Measurements from ENCODE around the gene TDRD9. TPM values are rescaled to one million over a fixed set of nuclear protein-coding genes. Genes with fewer than 3 reads are reported as not detected.

TDRD9 gene
- total and polyA plus RNA-seq, 7 experiments from 2014 or later, result 0.16 to 6.4 (median 0.43) TPM; not detected in 1

- ATAC-seq (no peak), DNase-seq (no peak)
- Mint-ChIP-seq H3K4me3 (no peak overlapping the region), H3K27me3 (peaks cover 12 to 20% (median 15%) of the 10 kb centered on the region in 5 donors), H3K36me3 (no peaks in the 10 kb centered on the region), H3K9me3 (peaks cover 0 to 10% (median 0%) of the 10 kb centered on the region in 11 donors), H3K27ac (no peak overlapping the region), H3K4me1 (no peaks in the 10 kb centered on the region)
- Histone ChIP-seq H3K27me3 (ENCODE audit: control insufficient read depth in 2 of 2, insufficient read depth in 2 of 2, low read length in 2 of 2) (no peaks in the 10 kb centered on the region), H3K4me3 (ENCODE audit: low read length) (no peak overlapping the region), H3K9me3 (ENCODE audit: control insufficient read depth in 2 of 3, low read length in 3 of 3) (no peaks in the 10 kb centered on the region), H3K27ac (ENCODE audit: low read depth, low read length) (no peak overlapping the region), H3K4me1 (ENCODE audit: control insufficient read depth in 2 of 2, insufficient read depth in 2 of 2, low read length in 2 of 2) (no peaks in the 10 kb centered on the region), H3K36me3 (ENCODE audit: control insufficient read depth in 2 of 3, insufficient read depth in 3 of 3, low read length in 3 of 3) (no peaks in the 10 kb centered on the region)
- ChIA-PET CTCF (interaction anchor here (1.2 kb wide), 1 partner anchor 12 kb away, joined by 4 read pairs; no protein-coding TSS in a partner anchor), POLR2A (no interaction called here)
- intact Hi-C loops (cut with micrococcal nuclease), result no loop called here
Measured at GRCh38 chr14:103994535-103995184, 66.4 kb downstream of the TDRD9 start.

- intact Hi-C loops (cut with micrococcal nuclease), result no loop called here
- H3K4me1 Mint-ChIP-seq, result no peaks in the 10 kb centered on the region
- CTCF ChIA-PET, result interaction anchor here (1.2 kb wide), 1 partner anchor 13 kb away, joined by 4 read pairs; no protein-coding TSS in a partner anchor
Measured at GRCh38 chr14:103995876-103996275, 67.6 kb downstream of the TDRD9 start.

GRCh38 chr14:103997391-103997790, 69.1 kb downstream of the TDRD9 start:
- Mint-ChIP-seq H3K36me3 (no peaks in the 10 kb centered on the region), H3K4me1 (peaks cover 0 to 1% (median 0%) of the 10 kb centered on the region in 7 donors), H3K4me3 (no peak overlapping the region), H3K27me3 (peaks cover 3 to 12% (median 5%) of the 10 kb centered on the region in 5 donors), H3K9me3 (peaks cover 0 to 1% (median 0%) of the 10 kb centered on the region in 11 donors), H3K27ac (no peak overlapping the region)
- no peak overlapping the region for H3K4me3 ChIP-seq (ENCODE audit: low read length)
- no peaks in the 10 kb centered on the region for H3K9me3 ChIP-seq (ENCODE audit: control insufficient read depth in 2 of 3, low read length in 3 of 3)
- DNase-seq, result no peak
- no peak overlapping the region for H3K27ac ChIP-seq (ENCODE audit: low read depth, low read length)
- POLR2A ChIA-PET, result interaction anchor here (0.6 kb wide), 1 partner anchor 1586 kb away, joined by 5 read pairs; no protein-coding TSS in a partner anchor
- intact Hi-C loops (cut with micrococcal nuclease), result no loop called here
- H3K27me3 ChIP-seq (ENCODE audit: control insufficient read depth in 2 of 2, insufficient read depth in 2 of 2, low read length in 2 of 2), result no peaks in the 10 kb centered on the region
- CTCF ChIA-PET, result no interaction called here
- H3K4me1 ChIP-seq (ENCODE audit: control insufficient read depth in 2 of 2, insufficient read depth in 2 of 2, low read length in 2 of 2), result no peaks in the 10 kb centered on the region
- ATAC-seq, result no peak
- no peaks in the 10 kb centered on the region for H3K36me3 ChIP-seq (ENCODE audit: control insufficient read depth in 2 of 3, insufficient read depth in 3 of 3, low read length in 3 of 3)

More at GRCh38 chr14:103995876-103996275, 67.6 kb downstream of the TDRD9 start:
- Histone ChIP-seq H3K4me3 (ENCODE audit: low read length) (no peak overlapping the region), H3K4me1 (ENCODE audit: control insufficient read depth in 2 of 2, insufficient read depth in 2 of 2, low read length in 2 of 2) (no peaks in the 10 kb centered on the region), H3K9me3 (ENCODE audit: control insufficient read depth in 2 of 3, low read length in 3 of 3) (no peaks in the 10 kb centered on the region), H3K27me3 (ENCODE audit: control insufficient read depth in 2 of 2, insufficient read depth in 2 of 2, low read length in 2 of 2) (no peaks in the 10 kb centered on the region), H3K27ac (ENCODE audit: low read depth, low read length) (no peak overlapping the region), H3K36me3 (ENCODE audit: control insufficient read depth in 2 of 3, insufficient read depth in 3 of 3, low read length in 3 of 3) (no peaks in the 10 kb centered on the region)
- no peak overlapping the region for H3K27ac Mint-ChIP-seq
- POLR2A ChIA-PET, result no interaction called here
- no peaks in the 10 kb centered on the region for H3K36me3 Mint-ChIP-seq
- no peak for DNase-seq
- peaks cover 0 to 1% (median 0%) of the 10 kb centered on the region in 11 donors for H3K9me3 Mint-ChIP-seq
- H3K4me3 Mint-ChIP-seq, result no peak overlapping the region
- peaks cover 4 to 12% (median 7%) of the 10 kb centered on the region in 5 donors for H3K27me3 Mint-ChIP-seq
- no peak for ATAC-seq

GRCh38 chr14:103998027-103998426, 69.8 kb downstream of the TDRD9 start:
- H3K27me3 ChIP-seq (ENCODE audit: control insufficient read depth in 2 of 2, insufficient read depth in 2 of 2, low read length in 2 of 2), result no peaks in the 10 kb centered on the region
- H3K4me3 ChIP-seq (ENCODE audit: low read length), result no peak overlapping the region
- ChIA-PET CTCF (no interaction called here), POLR2A (interaction anchor here (0.6 kb wide), 1 partner anchor 1585 kb away, joined by 5 read pairs; no protein-coding TSS in a partner anchor)
- Mint-ChIP-seq H3K4me1 (peaks cover 0 to 1% (median 0%) of the 10 kb centered on the region in 7 donors), H3K27ac (no peak overlapping the region), H3K27me3 (peaks cover 3 to 12% (median 5%) of the 10 kb centered on the region in 5 donors), H3K4me3 (no peak overlapping the region), H3K9me3 (peaks cover 0 to 1% (median 0%) of the 10 kb centered on the region in 11 donors), H3K36me3 (no peaks in the 10 kb centered on the region)
- DNase-seq, result no peak
- no peak for ATAC-seq
- H3K4me1 ChIP-seq (ENCODE audit: control insufficient read depth in 2 of 2, insufficient read depth in 2 of 2, low read length in 2 of 2), result no peaks in the 10 kb centered on the region
- intact Hi-C loops (cut with micrococcal nuclease), result no loop called here
- H3K36me3 ChIP-seq (ENCODE audit: control insufficient read depth in 2 of 3, insufficient read depth in 3 of 3, low read length in 3 of 3), result no peaks in the 10 kb centered on the region
- H3K27ac ChIP-seq (ENCODE audit: low read depth, low read length), result no peak overlapping the region
- no peaks in the 10 kb centered on the region for H3K9me3 ChIP-seq (ENCODE audit: control insufficient read depth in 2 of 3, low read length in 3 of 3)

- Mint-ChIP-seq H3K27ac (no peak overlapping the region), H3K9me3 (no peaks in the 10 kb centered on the region), H3K27me3 (peaks cover 0 to 10% (median 0%) of the 10 kb centered on the region in 5 donors), H3K4me3 (no peak overlapping the region), H3K4me1 (peaks cover 0 to 1% (median 0%) of the 10 kb centered on the region in 7 donors), H3K36me3 (no peaks in the 10 kb centered on the region)
- H3K9me3 ChIP-seq (ENCODE audit: control insufficient read depth in 2 of 3, low read length in 3 of 3), result no peaks in the 10 kb centered on the region
- ATAC-seq (no peak), DNase-seq (no peak)
- no peaks in the 10 kb centered on the region for H3K27me3 ChIP-seq (ENCODE audit: control insufficient read depth in 2 of 2, insufficient read depth in 2 of 2, low read length in 2 of 2)
- H3K4me1 ChIP-seq (ENCODE audit: control insufficient read depth in 2 of 2, insufficient read depth in 2 of 2, low read length in 2 of 2), result no peaks in the 10 kb centered on the region
- intact Hi-C loops (cut with micrococcal nuclease), result no loop called here
- ChIA-PET CTCF (no interaction called here), POLR2A (no interaction called here)
- no peaks in the 10 kb centered on the region for H3K36me3 ChIP-seq (ENCODE audit: control insufficient read depth in 2 of 3, insufficient read depth in 3 of 3, low read length in 3 of 3)
- H3K27ac ChIP-seq (ENCODE audit: low read depth, low read length), result no peak overlapping the region
- no peak overlapping the region for H3K4me3 ChIP-seq (ENCODE audit: low read length)
Measured at GRCh38 chr14:103999795-104000440, 71.7 kb downstream of the TDRD9 start.

GRCh38 chr14:104001003-104001402, 72.7 kb downstream of the TDRD9 start:
- Mint-ChIP-seq H3K27me3 (peaks cover 0 to 12% (median 5%) of the 10 kb centered on the region in 5 donors), H3K36me3 (no peaks in the 10 kb centered on the region), H3K4me3 (no peak overlapping the region), H3K27ac (no peak overlapping the region), H3K4me1 (peaks cover 0 to 1% (median 0%) of the 10 kb centered on the region in 7 donors), H3K9me3 (no peaks in the 10 kb centered on the region)
- no peaks in the 10 kb centered on the region for H3K4me1 ChIP-seq (ENCODE audit: control insufficient read depth in 2 of 2, insufficient read depth in 2 of 2, low read length in 2 of 2)
- no peaks in the 10 kb centered on the region for H3K36me3 ChIP-seq (ENCODE audit: control insufficient read depth in 2 of 3, insufficient read depth in 3 of 3, low read length in 3 of 3)
- ChIA-PET CTCF (interaction anchor here (0.7 kb wide), 2 partner anchors 172 to 195 kb away, joined by 3 to 4 read pairs; no protein-coding TSS in a partner anchor), POLR2A (no interaction called here)
- H3K27me3 ChIP-seq (ENCODE audit: control insufficient read depth in 2 of 2, insufficient read depth in 2 of 2, low read length in 2 of 2), result no peaks in the 10 kb centered on the region
- DNase-seq (peak in 4 of 9 donors; percentile 5 to 15 (median 12)), ATAC-seq (no peak)
- intact Hi-C loops (cut with micrococcal nuclease), result no loop called here
- no peak overlapping the region for H3K27ac ChIP-seq (ENCODE audit: low read depth, low read length)
- H3K4me3 ChIP-seq (ENCODE audit: low read length), result no peak overlapping the region
- H3K9me3 ChIP-seq (ENCODE audit: control insufficient read depth in 2 of 3, low read length in 3 of 3), result no peaks in the 10 kb centered on the region

Data from naive thymus-derived CD4-positive, alpha-beta T cell (primary cell).